Pancreas (tissue), 10 donors: ENCODE measurements around the gene GABRA1. TPM values are rescaled to one million over a fixed set of nuclear protein-coding genes. Genes with fewer than 3 reads are reported as not detected.

ENCODE experiments used
- ATAC-seq, 4 donors: fragments of 200-7000 bp; cut with Tn5 transposase; one replicate each; pipeline versions ENCODE4 v1.8.0 to v1.9.1; 2020; ENCODE audit warnings: mild to moderate bottlenecking in 4 of 4, moderate library complexity in 4 of 4
- DNase-seq, 6 donors: peaks; one replicate each; pipeline ENCODE4 v3.0.0-alpha.2; 2020
- FAIRE-seq: peaks from 2 replicates; lab custom pipeline; 2012; peaks lifted over from hg19 to GRCh38; lab: Jason Lieb, UNC
- H3K27ac ChIP-seq, 4 donors: fragments of 200-600 bp; sonication (generic); 1 replicate in 3 of 4; 2 replicates in 1 of 4; pipeline versions ENCODE4 v1.5.0 to v1.8.0; 2020
- H3K27me3 ChIP-seq, 4 donors: fragments of 200-600 bp; one replicate each; pipeline ENCODE4 v1.8.0; 2021
- H3K36me3 ChIP-seq, 3 donors: fragments of 200-600 bp; sonication (generic) in 1 of 3; one replicate each; pipeline versions ENCODE4 v1.5.0 to v1.8.0; 2020 to 2021
- H3K4me1 ChIP-seq, 3 donors: fragments of 200-600 bp; one replicate each; pipeline ENCODE4 v1.8.0; 2021
- H3K4me3 ChIP-seq, 4 donors: fragments of 200-600 bp; sonication (generic) in 2 of 4; one replicate each; pipeline versions ENCODE4 v1.5.0 to v1.8.0; 2020 to 2021
- H3K9me3 ChIP-seq, 4 donors: fragments of 200-600 bp; one replicate each; pipeline ENCODE4 v1.8.0; 2021
- WGBS, 2 donors: extraction: QIAGEN DNeasy Blood & Tissue Kit; methylation state at CpG; one replicate each; pipeline ENCODE4 v1.1.7; 2013; 5-methylcytosine and 5-hydroxymethylcytosine counted together
- intact Hi-C, 3 donors: fragments of 100-400 bp; cut with DNase I; formaldehyde crosslinking; loops; one replicate each; pipeline versions ENCODE4 v1.11.1 to v1.14.2; 2022
- polyA plus RNA-seq, 2 donors: library from polyadenylated mRNA; stranded (reverse); fragments of 200-250 nt; gene quantifications; one replicate each; pipeline ENCODE4 v1.2.3, GENCODE V29; 2013
- total RNA-seq, 6 donors: library from RNA; stranded (reverse); fragmentation: NEBNext Ultra II Directional in 4 of 6; extraction: Animal tissue kit (Norgen Biotek cat#: 25700) in 4 of 6; gene quantifications; one replicate each; pipeline versions ENCODE4 v1.2.1 to v1.2.4, GENCODE V29; 2021 to 2023
- TF ChIP-seq, protein P1 (sequence below), 4 donors: fragments of 200-600 bp; sonication (generic) in 3 of 4; IDR thresholded peaks; one replicate each; pipeline versions ENCODE4 v1.5.0 to v1.8.0; 2021; ENCODE audit warnings: antibody characterized with exemption in 4 of 4
- donor health status: healthy with polysubstance abuse.
- donor health status: DM: no; HTN: no; CAD: no; lungs with moderate emphysema.
- donor health status: DM: no; HTN: no; CAD: no.
- donor health status: control.
- donor health status: control.
- donor health status: Bipolar disorder and iron deficiency.
- donor health status: DM: yes; HTN: yes; CAD: no.
- donor health status: DM: no; HTN: no; CAD: no.
- donor health status: DM: no; HTN: no; CAD: no.
- donor health status: DM: yes; HTN: yes; CAD: no.

Gene GABRA1
- total and polyA plus RNA-seq, 8 donors, result 0.16 to 0.45 TPM; not detected in 6

DNA sequence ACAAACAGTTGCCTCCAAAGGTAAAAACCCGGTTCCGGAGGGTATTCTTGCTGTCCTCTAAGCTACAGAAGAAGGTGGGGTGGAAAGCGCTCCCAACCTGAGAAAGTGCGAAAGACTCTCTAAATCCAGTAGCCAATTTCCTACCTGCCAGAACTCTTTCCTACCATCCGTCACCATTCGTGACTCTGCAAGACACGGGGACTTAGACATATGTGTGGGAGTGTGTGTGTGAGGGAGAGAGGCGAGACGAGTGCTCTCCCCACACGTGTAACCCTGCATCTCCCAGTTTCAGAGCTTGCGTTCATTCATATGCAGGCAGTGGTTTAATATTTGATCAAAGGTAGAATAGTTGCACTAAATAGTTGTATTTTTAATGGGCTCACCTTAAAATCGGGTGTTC lies 473 bp upstream of the GABRA1 start:
- H3K36me3 ChIP-seq, result no peaks in the 10 kb centered on the region
- peaks cover 0 to 23% (median 4%) of the 10 kb centered on the region in 4 donors for H3K27me3 ChIP-seq
- ATAC-seq, result peak in 1 of 4 donors; percentile 38
- WGBS, 2 donors, result 1 to 3% methylated on average over 12 of the region's 12 CpGs
- no peak overlapping the region for H3K4me3 ChIP-seq
- H3K9me3 ChIP-seq, result no peaks in the 10 kb centered on the region
- DNase-seq, result no peak
- no peak overlapping the region for H3K27ac ChIP-seq
- intact Hi-C loops, result no loop called here
- TF ChIP-seq, protein P1, sequence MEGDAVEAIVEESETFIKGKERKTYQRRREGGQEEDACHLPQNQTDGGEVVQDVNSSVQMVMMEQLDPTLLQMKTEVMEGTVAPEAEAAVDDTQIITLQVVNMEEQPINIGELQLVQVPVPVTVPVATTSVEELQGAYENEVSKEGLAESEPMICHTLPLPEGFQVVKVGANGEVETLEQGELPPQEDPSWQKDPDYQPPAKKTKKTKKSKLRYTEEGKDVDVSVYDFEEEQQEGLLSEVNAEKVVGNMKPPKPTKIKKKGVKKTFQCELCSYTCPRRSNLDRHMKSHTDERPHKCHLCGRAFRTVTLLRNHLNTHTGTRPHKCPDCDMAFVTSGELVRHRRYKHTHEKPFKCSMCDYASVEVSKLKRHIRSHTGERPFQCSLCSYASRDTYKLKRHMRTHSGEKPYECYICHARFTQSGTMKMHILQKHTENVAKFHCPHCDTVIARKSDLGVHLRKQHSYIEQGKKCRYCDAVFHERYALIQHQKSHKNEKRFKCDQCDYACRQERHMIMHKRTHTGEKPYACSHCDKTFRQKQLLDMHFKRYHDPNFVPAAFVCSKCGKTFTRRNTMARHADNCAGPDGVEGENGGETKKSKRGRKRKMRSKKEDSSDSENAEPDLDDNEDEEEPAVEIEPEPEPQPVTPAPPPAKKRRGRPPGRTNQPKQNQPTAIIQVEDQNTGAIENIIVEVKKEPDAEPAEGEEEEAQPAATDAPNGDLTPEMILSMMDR (IDR thresholded peaks at IDR 0.05), result no peak
- H3K4me1 ChIP-seq, result no peaks in the 10 kb centered on the region
- no peak for FAIRE-seq

DNA sequence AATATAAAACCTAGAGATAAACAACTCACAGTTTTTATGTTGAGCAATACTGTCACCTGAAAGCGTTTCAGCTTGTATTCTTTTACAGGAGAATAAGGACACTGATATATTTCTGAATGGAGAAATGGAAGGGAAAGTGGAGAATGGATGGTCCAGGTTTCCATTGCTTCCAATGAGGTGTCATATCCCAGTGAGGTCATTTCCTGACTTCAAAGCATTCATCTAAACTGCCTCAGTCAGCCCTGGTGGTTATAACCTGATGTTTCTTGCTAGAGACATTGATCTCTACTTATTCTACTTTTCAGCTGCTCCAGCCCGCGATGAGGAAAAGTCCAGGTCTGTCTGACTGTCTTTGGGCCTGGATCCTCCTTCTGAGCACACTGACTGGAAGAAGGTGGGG lies 2.6 kb downstream of the GABRA1 start:
- Histone ChIP-seq H3K36me3 (no peaks in the 10 kb centered on the region), H3K4me3 (no peak overlapping the region), H3K4me1 (no peaks in the 10 kb centered on the region), H3K27me3 (peaks cover 0 to 31% (median 4%) of the 10 kb centered on the region in 4 donors), H3K9me3 (no peaks in the 10 kb centered on the region), H3K27ac (no peak overlapping the region)
- intact Hi-C loops, result no loop called here
- ATAC-seq, result no peak
- TF ChIP-seq, protein P1 (IDR thresholded peaks at IDR 0.05), result no peak
- WGBS, 2 donors, result 49 to 62% methylated on average over 3 of the region's 3 CpGs
- FAIRE-seq, result no peak
- no peak for DNase-seq

DNA sequence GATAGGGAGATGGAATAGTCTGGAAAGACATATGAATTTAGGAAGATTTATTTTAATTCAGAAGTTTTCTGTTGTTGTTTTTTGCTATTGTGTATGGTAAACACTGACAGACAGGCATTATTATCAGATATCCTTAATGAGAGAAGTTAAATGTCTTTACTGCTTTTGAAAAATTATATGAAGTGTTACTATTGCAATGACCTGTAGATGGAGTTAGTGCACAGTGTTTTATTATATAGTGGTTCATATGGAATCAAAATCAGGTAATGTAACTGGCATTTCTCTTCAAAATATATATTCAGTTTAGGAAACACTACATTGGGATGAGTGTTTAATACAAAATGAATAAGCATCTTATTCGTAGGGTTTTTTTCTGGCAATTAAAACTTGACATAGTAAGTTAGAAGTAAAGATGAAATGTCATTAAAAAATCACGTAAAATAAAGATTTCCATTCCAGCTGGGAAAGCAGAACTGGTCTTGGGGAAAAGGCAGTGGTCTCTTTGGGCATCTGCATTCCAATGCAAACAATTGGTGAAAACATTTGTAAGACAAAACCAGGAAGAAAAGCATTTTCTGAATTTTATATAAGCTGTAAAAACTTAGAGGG lies 3.9 kb downstream of the GABRA1 start:
- 48 to 49% methylated on average over 2 of the region's 2 CpGs for WGBS, 2 donors
- Histone ChIP-seq H3K27me3 (peaks cover 0 to 30% (median 4%) of the 10 kb centered on the region in 4 donors), H3K4me1 (no peaks in the 10 kb centered on the region), H3K9me3 (no peaks in the 10 kb centered on the region), H3K36me3 (no peaks in the 10 kb centered on the region), H3K4me3 (no peak overlapping the region), H3K27ac (no peak overlapping the region)
- intact Hi-C loops, result no loop called here
- DNase-seq (no peak), FAIRE-seq (no peak), ATAC-seq (no peak)
- TF ChIP-seq, protein P1 (IDR thresholded peaks at IDR 0.05), result no peak

DNA sequence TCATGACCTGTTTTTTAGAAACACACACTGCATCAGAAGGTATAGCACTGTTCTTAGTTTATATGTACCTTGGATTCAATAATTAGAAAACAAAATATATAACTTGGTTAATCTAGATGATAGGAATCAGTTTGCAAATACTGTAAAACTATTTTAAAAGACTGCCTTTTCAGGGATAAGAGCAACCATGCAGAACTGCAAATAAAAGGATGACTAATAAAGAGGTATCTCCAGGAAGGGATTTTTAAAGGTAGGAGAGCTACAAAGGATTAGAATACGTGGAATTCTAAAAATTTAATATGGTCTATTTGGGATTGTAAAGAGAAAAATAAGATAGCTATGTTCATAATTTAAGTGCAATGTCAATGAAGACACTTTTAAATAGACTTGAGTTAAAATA lies 9.4 kb downstream of the GABRA1 start:
- Histone ChIP-seq H3K9me3 (no peaks in the 10 kb centered on the region), H3K27me3 (peaks cover 0 to 9% (median 0%) of the 10 kb centered on the region in 4 donors), H3K36me3 (no peaks in the 10 kb centered on the region), H3K4me3 (no peak overlapping the region), H3K4me1 (no peaks in the 10 kb centered on the region), H3K27ac (no peak overlapping the region)
- intact Hi-C loops, result no loop called here
- TF ChIP-seq, protein P1 (IDR thresholded peaks at IDR 0.05), result no peak
- ATAC-seq, result no peak
- DNase-seq, result no peak
- WGBS, 2 donors, result 39 to 46% methylated on average over 1 of the region's 1 CpG
- FAIRE-seq, result no peak

DNA sequence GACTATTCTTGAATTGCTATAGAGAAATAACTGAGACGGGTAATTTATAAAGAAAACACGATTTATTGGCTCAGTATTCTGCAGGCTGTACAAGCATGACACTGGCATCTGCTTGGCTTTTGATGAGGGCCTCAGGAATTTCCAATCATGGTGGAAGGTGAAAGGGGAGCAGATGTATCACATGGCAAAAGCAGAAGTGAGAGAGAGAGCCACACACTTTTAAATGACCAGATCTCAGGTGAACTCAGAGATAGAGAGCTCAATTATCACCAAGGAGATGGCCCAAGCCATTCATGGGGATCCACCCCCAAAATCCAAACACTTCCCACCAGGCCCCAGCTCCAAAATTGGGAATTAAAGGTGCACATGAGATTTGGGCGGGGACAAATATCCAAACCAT lies 15.3 kb downstream of the GABRA1 start:
- intact Hi-C loops, result no loop called here
- no peak for FAIRE-seq
- Histone ChIP-seq H3K36me3 (no peaks in the 10 kb centered on the region), H3K27me3 (no peaks in the 10 kb centered on the region), H3K4me3 (no peak overlapping the region), H3K27ac (no peak overlapping the region), H3K4me1 (no peaks in the 10 kb centered on the region), H3K9me3 (no peaks in the 10 kb centered on the region)
- no peak for ATAC-seq
- WGBS, 2 donors, result 64 to 78% methylated on average over 3 of the region's 3 CpGs
- TF ChIP-seq, protein P1 (IDR thresholded peaks at IDR 0.05), result no peak
- DNase-seq, result no peak
